Measurements from ENCODE around the gene GGT5.

GRCh38 chr22:24232124-24232523 lies 12.8 kb downstream of the GGT5 start:
- TF ChIP-seq, protein P1, sequence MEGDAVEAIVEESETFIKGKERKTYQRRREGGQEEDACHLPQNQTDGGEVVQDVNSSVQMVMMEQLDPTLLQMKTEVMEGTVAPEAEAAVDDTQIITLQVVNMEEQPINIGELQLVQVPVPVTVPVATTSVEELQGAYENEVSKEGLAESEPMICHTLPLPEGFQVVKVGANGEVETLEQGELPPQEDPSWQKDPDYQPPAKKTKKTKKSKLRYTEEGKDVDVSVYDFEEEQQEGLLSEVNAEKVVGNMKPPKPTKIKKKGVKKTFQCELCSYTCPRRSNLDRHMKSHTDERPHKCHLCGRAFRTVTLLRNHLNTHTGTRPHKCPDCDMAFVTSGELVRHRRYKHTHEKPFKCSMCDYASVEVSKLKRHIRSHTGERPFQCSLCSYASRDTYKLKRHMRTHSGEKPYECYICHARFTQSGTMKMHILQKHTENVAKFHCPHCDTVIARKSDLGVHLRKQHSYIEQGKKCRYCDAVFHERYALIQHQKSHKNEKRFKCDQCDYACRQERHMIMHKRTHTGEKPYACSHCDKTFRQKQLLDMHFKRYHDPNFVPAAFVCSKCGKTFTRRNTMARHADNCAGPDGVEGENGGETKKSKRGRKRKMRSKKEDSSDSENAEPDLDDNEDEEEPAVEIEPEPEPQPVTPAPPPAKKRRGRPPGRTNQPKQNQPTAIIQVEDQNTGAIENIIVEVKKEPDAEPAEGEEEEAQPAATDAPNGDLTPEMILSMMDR (IDR thresholded peaks at IDR 0.05): no peak
- TF ChIP-seq POLR2A (IDR thresholded peaks at IDR 0.05): no peak

Data from right lobe of liver (tissue), 4 donors.